LoVo (cell line): ENCODE measurements around the gene TBX1.
"Not testable (repeated sequence)": the region's sequence is repeated elsewhere in the genome, so short reads cannot be mapped to it uniquely, and the experiment has no call there.

Source experiments
- DNase-seq: peaks from one replicate; pipeline ENCODE4 v3.0.0-alpha.2; 2016; ENCODE audit warnings: low spot score

Gene TBX1

DNA sequence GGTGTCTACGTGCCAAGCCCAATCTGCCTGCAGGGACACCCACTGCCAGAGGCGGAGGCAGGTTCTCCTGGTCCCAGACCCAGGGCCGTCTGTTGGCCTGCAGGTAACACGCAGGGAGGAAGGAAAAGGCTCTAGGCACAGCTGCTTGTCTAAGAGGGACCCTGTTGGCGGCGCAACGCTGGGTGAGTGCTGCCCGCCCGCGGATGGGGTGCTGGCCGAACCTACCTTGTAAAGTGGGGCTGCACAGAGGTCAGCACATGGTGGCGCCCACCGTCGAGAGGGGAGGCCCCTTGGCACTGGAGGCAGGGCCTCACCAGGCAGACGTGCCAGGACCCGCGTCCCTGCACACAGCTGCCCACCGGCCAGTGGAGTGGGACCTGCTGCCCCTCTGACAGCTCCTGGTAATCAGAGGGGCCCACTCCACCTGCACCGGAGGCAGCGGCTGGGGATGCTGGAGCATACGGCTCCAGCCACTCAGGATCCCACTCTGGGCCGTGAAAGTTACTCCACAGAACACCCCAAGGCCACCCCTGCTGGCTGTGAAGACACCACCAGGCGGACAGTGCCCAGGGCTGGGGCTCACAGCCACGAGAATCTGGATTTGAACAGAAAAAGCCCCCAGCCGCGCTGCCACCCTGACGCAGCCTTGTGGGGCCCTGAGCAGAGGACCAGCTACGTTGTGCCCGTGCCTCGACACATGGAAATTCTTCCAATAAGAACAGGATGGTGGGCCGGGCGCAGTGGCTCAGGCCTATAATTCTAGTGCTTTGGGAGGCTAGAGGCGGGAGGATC is 24.0 kb downstream of the TBX1 start:
- no peak for DNase-seq

DNA sequence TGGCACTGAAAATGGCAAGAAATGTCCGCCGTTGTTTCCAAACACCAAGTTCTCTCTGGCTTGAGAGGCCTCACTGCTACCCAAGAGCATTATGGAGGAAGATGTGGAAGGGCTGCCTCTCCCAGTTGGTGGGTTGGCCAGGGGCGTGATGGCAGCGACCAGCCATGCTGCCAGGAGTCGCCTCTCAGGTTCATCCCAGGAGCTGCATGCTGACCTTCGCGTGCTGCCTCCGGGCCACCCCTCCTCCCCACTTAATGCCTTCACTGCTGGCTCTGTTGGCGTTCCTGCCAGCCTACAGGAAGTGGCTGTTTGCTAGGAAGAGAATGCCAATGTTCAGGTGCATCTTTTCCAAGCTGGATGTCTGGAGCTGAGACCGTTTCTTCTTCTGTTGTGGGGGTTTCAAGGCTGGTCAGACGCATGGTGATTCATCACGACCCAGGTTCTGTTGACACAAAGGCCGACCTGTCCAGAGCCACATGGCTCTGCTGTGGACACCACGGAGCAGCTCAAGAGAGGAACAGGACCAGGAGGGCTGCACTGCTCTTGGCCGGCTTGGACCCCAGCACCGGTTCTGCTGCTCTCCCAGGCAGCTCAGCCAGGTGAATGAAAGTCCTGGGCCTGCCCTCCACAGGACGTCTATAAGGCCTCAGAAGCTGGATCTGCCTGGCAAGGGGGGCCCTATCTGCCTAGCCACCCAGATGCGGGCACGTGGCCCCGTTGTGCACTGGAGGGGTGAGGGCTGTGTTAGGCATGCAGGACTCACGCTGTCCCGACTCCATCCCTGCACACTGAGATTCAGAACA is 25.1 kb downstream of the TBX1 start:
- no peak for DNase-seq

DNA sequence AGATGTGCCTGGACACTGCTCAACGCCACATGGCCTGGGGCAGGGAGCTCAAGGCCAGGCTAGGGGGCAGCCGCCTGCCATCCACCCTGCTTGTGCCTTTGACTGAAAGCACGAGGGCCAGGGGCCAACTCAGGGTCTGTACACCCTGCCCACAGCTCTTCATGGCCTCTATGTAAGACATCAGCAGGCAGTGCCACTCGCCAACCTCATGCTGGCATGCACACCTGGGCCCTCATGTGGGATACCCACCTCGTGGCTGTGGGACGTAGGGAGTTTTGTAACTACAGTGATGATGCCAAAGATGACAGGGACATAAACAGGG is 25.6 kb downstream of the TBX1 start:
- DNase-seq: no peak

DNA sequence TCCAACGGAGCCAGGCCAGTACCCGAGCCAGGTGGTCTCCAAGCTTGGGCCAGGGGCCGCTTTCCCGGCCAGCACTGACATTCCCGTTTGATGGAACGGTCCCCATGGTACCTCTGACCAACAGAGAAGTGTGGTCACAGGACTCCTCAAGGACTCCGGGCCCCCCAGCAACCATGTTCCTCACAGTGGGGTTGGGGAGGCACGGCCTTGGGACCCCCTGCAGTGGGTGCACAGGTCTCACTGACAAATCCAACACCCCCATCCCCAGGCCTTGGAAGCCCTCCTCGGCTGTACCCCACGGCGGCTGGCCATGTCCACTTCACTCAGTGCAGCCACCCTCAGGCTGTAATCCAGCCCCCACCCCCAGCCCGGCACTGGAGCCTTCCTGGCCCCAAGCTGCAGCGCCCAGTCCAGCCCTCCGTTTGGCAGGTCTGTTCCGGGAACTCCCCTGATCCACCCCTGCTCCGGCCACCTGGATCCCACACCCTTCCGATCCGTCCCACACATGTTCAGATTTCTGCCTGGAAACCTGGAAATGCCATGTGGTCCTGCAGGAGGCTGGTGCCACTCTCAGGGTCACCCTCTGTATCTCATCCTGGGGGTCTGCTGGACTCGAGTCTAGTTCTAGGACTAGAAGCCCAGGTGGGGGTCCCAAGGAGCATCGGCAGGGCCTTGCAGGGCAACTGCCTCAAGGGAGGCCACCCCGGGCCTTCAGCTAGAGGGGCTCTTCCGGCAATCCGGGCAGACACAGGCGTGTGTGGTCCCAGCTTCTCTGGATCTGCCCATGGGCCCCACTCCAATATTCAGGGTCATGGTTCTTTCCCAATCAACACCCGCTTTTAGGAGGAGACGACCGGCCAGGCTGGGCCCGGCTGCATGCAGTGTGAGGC is 26.6 kb downstream of the TBX1 start:
- DNase-seq: no peak

DNA sequence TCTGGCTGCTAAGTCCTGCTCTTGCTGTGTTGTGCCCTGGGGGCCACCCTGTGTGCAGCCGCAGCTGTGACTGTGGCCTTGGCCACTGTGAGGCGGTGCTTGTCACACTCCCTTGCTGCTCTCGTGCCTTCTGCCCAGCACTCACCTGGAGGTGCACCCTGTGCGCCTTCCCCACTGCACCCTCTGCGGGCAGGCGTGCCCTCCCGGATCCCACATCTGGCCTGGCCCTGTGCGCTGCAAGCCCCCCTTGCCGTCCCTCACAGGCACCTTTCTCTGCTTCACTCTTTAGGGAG is 27.2 kb downstream of the TBX1 start:
- no peak for DNase-seq

DNA sequence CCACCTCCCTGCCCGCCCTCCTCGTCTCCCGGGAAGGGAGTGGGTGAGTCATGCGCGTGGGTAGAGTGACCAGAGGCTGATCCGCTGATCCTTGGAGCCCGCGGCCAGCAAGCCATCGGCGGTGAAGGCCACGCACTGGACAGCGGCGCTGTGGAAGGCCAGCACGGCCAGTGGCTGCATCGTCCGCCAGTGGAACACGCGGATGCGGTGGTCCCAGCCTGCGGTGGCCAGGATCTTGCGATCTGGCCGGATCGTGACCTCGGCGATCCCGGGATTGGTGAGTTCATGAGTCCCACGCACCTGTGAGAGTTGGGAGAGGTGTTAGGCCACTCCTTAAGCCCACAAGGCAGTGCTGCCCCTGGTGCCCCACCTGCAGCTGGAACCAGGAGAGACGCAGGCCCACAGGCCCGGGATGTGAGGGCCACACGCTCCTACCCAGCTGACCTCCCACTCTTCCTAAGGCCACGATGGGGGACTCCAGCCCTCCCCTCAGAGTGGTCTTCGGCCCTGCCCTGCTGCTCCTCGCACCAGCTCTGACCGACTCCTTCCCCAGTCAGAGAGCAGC is 28.2 kb downstream of the TBX1 start:
- no peak for DNase-seq

DNA sequence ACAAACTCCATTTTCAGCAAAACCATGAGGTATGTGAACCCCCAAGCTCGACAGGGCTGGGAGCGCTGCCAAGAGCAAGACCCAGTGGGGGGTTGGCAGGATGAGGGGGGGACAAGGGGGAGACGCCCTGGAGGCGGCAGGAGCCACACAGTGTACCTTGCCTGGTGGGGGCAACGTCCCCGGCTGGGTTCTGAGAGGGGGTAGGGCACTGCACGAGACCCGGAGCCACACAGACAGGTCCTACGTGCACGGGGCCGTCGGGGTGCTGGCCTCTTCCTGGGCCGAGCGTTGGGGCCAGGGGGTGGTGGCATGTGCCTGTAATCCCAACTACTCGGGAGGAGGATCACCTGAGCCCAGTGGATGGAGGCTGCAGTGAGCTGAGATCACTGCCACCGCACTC is 28.8 kb downstream of the TBX1 start:
- DNase-seq: no peak

DNA sequence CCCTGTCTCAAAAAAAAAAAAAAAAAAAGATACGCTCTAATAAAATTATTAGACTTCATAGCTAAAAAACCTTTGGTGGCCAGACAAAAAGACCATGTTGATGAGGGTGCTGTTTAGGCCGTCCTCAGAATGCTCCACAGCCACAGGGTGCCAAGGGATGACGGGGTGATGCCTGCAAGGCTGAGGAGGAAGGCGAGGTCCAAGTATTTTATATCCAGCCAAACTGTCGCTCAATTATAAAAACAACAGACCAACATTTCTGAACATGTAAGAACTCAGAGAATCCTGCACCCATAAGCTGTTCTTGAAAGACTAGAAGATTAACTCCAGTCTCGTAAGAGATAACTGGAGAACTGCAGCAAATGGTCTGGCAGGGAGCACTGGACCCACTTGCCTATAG is 29.2 kb downstream of the TBX1 start:
- DNase-seq: no peak

DNA sequence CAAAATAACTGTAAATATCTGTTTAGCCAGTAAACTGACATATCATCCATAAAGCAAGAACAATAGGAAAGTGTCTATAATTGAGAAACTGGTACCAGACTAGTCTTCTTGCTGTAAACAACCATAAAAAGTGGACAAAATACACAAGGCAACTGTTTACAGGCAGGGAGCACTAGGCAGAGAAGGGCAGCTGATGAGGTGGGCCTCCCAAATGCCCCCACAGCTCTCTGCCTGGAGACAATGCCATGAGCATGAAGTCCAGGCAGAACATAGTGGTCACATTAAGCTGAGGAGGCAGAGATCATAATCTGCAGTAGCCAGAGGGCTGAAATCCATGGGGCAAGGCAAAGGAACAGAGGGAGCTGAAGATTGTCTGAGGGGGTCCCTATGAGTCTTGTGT is 30.7 kb downstream of the TBX1 start:
- no peak for DNase-seq

DNA sequence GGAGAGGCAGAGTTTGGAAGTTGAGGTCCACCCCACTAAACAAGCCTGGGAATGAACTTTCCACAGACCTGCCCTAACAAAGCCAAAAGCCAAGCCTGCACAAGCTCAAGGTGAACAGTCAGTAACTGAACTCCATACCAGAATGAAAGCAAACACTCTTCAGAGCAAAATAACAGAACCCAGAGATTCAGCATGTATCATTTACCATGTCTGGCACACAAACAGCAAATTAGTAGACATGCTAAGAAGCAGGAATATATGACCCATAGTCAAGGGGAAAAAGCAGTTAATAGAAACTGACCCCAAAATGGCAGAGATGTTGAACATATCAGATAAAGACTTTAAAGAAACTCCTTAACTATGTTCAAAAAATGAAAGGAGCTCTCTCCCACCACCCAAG is 31.3 kb downstream of the TBX1 start:
- DNase-seq: no peak

DNA sequence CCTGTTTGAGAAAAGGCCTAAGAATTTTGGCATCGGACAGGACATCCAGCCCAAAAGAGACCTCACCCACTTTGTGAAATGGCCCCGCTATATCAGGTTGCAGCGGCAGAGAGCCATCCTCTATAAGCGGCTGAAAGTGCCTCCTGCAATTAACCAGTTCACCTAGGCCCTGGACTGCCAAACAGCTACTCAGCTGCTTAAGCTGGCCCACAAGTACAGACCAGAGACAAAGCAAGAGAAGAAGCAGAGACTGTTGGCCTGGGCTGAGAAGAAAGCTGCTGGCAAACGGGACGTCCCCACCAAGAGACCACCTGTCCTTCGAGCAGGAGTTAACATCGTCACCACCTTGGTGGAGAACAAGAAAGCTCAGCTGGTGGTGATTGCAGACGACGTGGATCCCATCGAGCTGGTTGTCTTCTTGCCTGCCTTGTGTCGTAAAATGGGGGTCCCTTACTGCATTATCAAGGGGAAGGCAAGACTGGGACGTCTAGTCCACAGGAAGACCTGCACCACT is 31.9 kb downstream of the TBX1 start:
- DNase-seq: not testable (repeated sequence)

DNA sequence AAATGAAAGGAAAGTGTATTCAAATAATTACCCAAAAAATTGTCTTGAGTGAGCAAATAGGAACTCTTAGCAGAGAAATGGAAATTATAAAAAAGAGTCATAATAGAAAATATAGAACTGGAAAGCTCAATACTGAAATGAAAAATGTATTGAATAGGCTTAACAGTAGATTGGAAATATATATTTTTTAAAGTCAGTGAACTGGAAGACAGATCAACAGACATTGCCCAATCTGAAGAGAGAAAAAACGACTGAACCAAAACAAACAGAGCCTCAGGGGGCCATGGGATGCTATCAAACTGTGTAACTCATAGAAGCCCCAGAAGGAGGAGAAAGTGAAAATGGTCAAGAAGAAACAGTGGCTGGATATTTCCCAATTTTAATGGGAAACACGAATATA is 32.6 kb downstream of the TBX1 start:
- DNase-seq: no peak

DNA sequence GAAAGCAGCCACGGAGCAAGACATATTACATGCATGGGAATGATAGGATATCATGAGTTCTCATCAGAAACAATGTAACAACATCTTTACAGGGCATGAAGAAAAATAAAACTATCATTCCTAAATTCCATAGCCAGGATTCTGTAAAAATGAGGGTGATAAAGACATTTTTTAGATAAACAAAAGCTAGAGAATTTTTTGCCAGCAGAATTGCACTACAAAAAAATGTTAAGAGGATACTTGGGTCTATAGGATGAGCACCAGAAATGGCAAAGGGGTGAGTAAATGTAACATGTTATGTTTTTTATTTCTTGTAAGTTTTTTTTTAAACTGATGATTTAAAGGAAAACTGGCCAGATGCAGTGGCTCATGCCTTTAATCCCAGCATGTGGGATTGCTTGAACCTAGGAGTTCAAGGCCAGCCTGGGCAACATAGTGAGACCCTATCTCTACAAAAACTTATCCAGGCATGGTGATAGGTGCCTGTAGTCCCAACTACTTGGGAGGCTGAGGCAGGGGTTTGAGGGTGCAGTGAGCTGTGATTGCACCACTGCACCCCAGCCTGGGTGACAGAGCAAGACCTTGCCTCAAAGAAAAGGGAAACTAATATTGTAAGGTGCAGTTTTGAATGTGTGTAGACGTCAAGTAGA is 33.2 kb downstream of the TBX1 start:
- DNase-seq: no peak

DNA sequence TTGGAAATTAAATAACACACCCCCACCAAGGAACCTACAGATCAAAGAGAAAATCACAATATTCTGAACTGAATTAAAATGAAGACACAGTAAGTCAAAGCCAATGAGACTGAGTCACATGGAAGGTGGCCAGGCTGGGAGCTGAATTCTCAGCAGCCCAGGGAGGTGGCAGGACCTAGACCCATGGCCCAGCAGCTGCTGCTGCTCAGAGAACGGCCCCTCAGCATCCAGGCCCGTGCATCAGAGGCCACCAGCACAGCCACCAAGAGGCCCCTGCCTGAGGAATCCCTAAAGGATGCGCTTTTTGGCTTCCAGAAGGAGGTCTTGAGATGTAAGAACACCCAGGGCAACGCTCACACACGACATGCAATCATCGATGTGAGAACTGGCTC is 35.0 kb downstream of the TBX1 start:
- no peak for DNase-seq

DNA sequence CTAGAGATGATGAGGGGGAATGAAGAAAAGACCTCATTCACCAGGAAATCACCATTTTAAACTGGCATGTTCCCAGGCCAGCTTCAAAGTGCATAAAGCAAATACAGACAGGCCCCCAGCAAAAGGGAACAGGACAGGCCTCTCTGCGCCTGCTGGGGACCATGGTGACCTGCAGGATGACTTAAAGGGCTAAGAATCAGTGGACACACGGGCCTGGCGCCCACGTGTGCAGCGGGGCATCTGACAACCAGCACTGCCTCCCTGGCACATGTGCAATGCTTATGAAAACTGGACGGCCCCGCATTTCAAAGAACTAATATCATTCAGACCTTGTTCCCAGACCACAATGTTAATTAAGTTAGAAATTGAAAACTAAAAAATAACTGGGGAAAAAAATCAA is 35.6 kb downstream of the TBX1 start:
- no peak for DNase-seq

DNA sequence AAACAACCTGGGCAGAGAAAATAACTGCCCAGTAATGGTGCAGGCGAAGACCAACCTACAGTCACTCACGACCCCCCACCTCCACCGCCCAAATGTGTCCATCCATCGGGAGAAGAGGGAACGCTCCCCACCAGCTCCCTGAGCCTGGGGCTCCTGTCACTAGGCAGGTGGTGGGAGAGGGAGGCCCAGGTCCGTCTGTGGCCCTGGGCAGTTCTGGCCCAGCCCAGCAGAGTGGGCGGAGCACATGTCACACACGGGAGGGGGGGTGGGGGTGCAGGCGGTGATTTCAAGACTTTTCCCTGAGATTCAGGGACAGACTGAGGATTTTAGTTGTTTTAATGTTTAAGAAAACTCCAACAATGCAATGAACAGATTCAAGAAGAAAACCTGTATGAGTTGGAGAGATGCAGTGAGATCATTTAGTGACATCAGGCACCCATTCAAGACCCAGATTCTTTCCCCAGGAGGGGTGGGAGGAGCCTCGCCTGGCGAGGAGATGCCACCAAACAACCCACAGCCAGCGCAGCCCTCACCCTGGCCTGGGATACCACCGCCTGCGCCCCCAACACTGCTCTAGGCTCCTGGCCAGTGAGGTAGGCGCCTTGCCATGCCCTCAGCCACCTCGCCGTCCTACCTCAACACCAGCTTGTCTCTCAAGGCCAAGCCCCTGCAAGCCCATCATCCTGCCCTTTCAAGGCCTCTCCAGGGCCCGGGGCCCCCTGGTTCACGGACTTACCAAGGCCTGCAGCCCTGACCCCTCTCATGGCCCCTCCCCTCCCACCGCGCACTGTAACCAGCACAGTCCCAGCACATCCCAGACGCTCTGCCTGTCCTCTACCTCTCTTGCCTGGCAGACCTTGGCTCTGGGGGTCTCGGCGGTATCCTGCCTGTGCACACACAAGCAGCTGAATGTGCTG is 36.8 kb downstream of the TBX1 start:
- DNase-seq: no peak

DNA sequence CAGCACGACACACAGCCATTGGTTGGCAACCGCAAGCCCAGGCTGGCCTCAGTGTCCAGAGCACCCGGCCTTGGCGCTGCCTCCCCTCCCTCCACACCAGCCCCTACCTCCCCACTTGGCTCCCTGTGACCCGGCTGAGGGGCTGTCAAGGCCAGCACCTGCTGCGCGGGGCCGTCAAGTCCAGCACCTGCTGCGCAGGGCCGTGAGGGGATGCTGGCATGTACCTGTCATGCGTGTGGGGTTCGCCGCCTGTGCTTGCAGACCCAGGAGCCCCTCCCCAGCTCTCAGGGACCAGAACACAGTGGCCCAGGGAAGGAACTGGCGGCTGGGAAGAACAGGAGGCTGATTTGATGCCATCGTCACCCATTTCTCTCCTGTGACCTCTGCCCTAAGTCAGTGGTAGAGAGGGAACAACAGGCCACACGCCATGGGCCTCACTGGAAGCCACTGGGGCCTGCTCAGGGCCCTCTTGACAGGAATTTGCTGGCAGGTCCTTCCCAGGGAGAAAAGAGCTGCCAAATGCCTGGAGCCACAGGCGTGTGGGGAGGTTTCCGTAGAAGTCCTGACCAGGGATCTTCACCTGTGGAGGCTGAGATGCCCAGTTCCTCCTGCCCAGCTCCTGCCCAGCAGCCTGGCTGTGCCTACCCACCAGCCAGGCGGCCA is 37.6 kb downstream of the TBX1 start:
- no peak for DNase-seq

DNA sequence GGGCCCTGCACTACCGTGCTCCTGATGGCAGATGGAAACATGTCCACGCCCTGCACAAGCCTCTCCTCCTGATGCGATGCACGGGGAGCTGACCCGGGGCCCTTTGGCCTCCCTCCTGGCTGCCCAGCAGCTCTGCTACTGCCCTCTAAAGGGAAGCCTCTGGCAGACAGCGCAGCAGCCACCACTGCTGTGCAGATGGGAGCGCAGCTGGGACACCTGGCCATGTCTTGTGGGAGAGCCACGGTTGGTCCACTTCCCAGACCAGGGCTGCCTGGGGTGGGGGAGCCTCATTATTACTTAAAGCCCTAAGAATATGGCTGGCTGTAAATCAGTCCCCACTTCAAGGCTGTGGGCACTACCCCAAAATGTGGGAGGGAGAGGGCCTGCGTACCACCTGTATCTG is 38.3 kb downstream of the TBX1 start:
- no peak for DNase-seq

DNA sequence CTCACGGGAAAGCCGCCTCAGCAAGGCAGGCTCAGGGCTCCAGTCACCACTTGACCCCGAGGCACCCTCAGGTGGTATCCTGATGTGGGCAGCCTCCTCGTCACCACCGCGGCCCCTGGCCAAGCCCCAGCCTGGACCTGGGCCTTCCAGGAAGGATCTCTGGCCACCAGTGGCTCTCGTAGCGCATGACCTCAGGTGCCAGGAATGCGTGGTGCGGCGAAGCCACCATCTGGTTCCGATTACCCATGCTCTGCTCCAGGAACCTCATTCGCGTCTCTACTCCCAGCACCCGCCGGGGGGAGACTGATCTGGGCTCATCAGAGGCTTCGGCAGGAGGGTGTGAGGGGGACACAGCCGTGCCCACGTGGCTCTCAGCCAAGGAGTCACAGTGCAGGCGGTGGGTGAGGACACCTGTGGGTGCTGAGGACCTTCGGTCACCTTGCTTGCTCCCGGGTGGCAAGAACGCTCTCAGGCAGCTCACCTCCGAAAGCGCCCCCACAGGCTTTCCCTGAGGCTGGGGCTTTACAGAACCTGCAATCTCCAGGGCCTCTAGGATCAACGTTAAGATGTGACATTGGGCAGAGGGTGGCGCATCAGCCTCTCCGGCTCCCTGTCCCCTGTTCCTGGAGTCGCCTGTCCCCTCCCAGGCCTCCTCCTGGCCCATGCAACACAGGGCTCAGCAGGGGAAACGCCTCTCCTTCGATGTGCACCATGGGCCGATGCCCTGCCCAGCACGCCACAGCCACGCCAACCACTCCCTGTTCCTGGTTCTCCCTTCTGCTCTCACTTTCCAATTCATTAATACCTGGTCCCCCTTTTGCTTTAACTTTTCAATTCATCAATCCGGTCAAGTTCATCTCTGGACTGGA is 39.0 kb downstream of the TBX1 start:
- no peak for DNase-seq
